ENCODE measurements around the gene PRKCB.

DNA sequence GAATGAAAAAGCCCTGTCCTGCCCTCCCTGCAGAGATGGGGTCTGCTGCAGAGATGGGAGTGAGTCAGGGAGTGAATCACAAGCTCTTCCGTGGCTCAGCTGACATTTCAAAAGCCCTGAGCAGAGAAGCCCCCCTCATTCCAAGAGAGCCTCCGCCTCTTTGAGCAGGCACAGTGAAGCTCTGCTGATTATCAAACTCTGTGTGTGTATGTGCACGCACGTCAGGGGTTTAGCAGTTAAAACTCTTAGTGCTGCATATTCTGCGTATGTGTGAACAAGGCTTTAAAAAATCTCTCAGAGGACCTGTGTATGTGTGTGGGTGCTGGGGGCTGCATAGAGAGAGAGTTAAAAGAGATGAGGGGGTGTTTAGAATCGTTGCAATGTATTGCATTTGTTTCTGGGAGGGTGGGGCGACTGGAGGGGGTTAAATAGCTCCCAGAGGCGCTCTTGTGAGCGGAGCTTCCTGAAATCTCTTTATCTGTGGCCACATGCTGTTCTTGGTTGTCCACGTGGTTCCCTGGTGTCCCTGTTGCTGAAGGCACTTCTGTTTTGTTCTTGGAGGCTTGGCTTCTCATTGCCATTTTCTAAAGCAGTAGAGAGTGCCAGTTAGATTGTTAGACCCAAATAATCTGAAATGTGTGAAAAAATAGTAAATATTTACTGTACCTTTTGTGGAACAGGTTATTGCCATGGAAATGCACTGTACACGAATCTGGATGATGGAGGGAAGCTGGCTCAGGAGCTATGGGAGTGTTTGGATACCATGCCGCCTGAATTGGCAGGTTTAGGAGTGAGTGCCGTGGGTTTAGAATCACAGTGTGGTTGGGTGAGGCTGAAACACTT, 116.6 kb downstream of the PRKCB start:
- TF ChIP-seq, protein P1, sequence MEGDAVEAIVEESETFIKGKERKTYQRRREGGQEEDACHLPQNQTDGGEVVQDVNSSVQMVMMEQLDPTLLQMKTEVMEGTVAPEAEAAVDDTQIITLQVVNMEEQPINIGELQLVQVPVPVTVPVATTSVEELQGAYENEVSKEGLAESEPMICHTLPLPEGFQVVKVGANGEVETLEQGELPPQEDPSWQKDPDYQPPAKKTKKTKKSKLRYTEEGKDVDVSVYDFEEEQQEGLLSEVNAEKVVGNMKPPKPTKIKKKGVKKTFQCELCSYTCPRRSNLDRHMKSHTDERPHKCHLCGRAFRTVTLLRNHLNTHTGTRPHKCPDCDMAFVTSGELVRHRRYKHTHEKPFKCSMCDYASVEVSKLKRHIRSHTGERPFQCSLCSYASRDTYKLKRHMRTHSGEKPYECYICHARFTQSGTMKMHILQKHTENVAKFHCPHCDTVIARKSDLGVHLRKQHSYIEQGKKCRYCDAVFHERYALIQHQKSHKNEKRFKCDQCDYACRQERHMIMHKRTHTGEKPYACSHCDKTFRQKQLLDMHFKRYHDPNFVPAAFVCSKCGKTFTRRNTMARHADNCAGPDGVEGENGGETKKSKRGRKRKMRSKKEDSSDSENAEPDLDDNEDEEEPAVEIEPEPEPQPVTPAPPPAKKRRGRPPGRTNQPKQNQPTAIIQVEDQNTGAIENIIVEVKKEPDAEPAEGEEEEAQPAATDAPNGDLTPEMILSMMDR (conservative IDR thresholded peaks at IDR 0.05; ENCODE audit: low read depth in 2 of 2) = no peak
- TF ChIP-seq EZH2 (IDR thresholded peaks at IDR 0.05; ENCODE audit: low read depth, unreplicated experiment) = no peak
- no peak for TF ChIP-seq JUNB (IDR thresholded peaks at IDR 0.05; ENCODE audit: unreplicated experiment)
- no peak for TF ChIP-seq CREB1 (CRISPR knock-in tag; IDR thresholded peaks at IDR 0.05; ENCODE audit: low read depth)
- no peak for TF ChIP-seq POLR2AphosphoS5 (IDR thresholded peaks at IDR 0.05; ENCODE audit: low read depth)
- no peak for TF ChIP-seq REST (IDR thresholded peaks at IDR 0.05; ENCODE audit: unreplicated experiment)
- no peak for TF ChIP-seq EZH2phosphoT487 (IDR thresholded peaks at IDR 0.05; ENCODE audit: unreplicated experiment)
- TF ChIP-seq ZNF331 (CRISPR knock-in tag; IDR thresholded peaks at IDR 0.05; ENCODE audit: low read depth) = no peak
